ENCODE results near the gene DDIT3. TPM values are rescaled to one million over a fixed set of nuclear protein-coding genes. Genes with fewer than 3 reads are reported as not detected.
"Not testable (repeated sequence)": the region's sequence is repeated elsewhere in the genome, so short reads cannot be mapped to it uniquely, and the experiment has no call there.

The DDIT3 gene
- polyA plus RNA-seq, 4 donors = 41.1 to 105 (median 46.9) TPM

- DNase-seq (no peak), FAIRE-seq (no peak)
- 51 to 73% (median 56%) methylated on average over 3 of the region's 3 CpGs for WGBS, 3 donors
- H3K4me3 ChIP-seq (ENCODE audit: low read depth in 1 of 3, low read length in 3 of 3) = no peak overlapping the region
- no peak overlapping the region for H3K27ac ChIP-seq (ENCODE audit: low read depth in 1 of 3, low read length in 2 of 3)
- H3K27me3 ChIP-seq (ENCODE audit: control insufficient read depth in 3 of 3, insufficient read depth in 3 of 3, low read length in 3 of 3) = no peaks in the 10 kb centered on the region
- H3K4me1 ChIP-seq (ENCODE audit: control insufficient read depth in 3 of 3, insufficient read depth in 2 of 3, low read depth in 1 of 3, low read length in 2 of 3) = peaks cover 0 to 13% (median 0%) of the 10 kb centered on the region in 3 donors
- H3K36me3 ChIP-seq (ENCODE audit: control insufficient read depth in 3 of 3, insufficient read depth in 2 of 3, low read depth in 1 of 3, low read length in 3 of 3) = peaks cover 13 to 73% (median 33%) of the 10 kb centered on the region in 3 donors
- no peaks in the 10 kb centered on the region for H3K9me3 ChIP-seq (ENCODE audit: control insufficient read depth in 2 of 2, insufficient read depth in 1 of 2, low read depth in 1 of 2, low read length in 1 of 2)
Measured at GRCh38 chr12:57515408-57515933, 4.8 kb downstream of the DDIT3 start.

GRCh38 chr12:57514720-57515407 lies 5.5 kb downstream of the DDIT3 start:
- 89 to 91% (median 91%) methylated on average over 9 of the region's 9 CpGs for WGBS, 3 donors
- H3K4me3 ChIP-seq (ENCODE audit: low read depth in 1 of 3, low read length in 3 of 3) = no peak overlapping the region
- DNase-seq = no peak
- H3K36me3 ChIP-seq (ENCODE audit: control insufficient read depth in 3 of 3, insufficient read depth in 2 of 3, low read depth in 1 of 3, low read length in 3 of 3) = peaks cover 15 to 79% (median 33%) of the 10 kb centered on the region in 3 donors
- H3K27ac ChIP-seq (ENCODE audit: low read depth in 1 of 3, low read length in 2 of 3) = no peak overlapping the region
- H3K4me1 ChIP-seq (ENCODE audit: control insufficient read depth in 3 of 3, insufficient read depth in 2 of 3, low read depth in 1 of 3, low read length in 2 of 3) = peaks cover 0 to 13% (median 0%) of the 10 kb centered on the region in 3 donors
- FAIRE-seq = no peak
- H3K27me3 ChIP-seq (ENCODE audit: control insufficient read depth in 3 of 3, insufficient read depth in 3 of 3, low read length in 3 of 3) = no peaks in the 10 kb centered on the region
- no peaks in the 10 kb centered on the region for H3K9me3 ChIP-seq (ENCODE audit: control insufficient read depth in 2 of 2, insufficient read depth in 1 of 2, low read depth in 1 of 2, low read length in 1 of 2)

GRCh38 chr12:57514246-57514645 lies 6.1 kb downstream of the DDIT3 start:
- WGBS, 3 donors = 88 to 92% (median 90%) methylated on average over 9 of the region's 9 CpGs
- FAIRE-seq; H3K4me3 ChIP-seq (ENCODE audit: low read depth in 1 of 3, low read length in 3 of 3); H3K27me3 ChIP-seq (ENCODE audit: control insufficient read depth in 3 of 3, insufficient read depth in 3 of 3, low read length in 3 of 3); DNase-seq; H3K9me3 ChIP-seq (ENCODE audit: control insufficient read depth in 2 of 2, insufficient read depth in 1 of 2, low read depth in 1 of 2, low read length in 1 of 2); H3K27ac ChIP-seq (ENCODE audit: low read depth in 1 of 3, low read length in 2 of 3): not testable (repeated sequence)
- Histone ChIP-seq H3K4me1 (ENCODE audit: control insufficient read depth in 3 of 3, insufficient read depth in 2 of 3, low read depth in 1 of 3, low read length in 2 of 3) (peaks cover 0 to 13% (median 0%) of the 10 kb centered on the region in 3 donors), H3K36me3 (ENCODE audit: control insufficient read depth in 3 of 3, insufficient read depth in 2 of 3, low read depth in 1 of 3, low read length in 3 of 3) (peaks cover 16 to 77% (median 33%) of the 10 kb centered on the region in 3 donors)

- peaks cover 16 to 76% (median 33%) of the 10 kb centered on the region in 3 donors for H3K36me3 ChIP-seq (ENCODE audit: control insufficient read depth in 3 of 3, insufficient read depth in 2 of 3, low read depth in 1 of 3, low read length in 3 of 3)
- FAIRE-seq; H3K4me1 ChIP-seq (ENCODE audit: control insufficient read depth in 3 of 3, insufficient read depth in 2 of 3, low read depth in 1 of 3, low read length in 2 of 3); H3K27ac ChIP-seq (ENCODE audit: low read depth in 1 of 3, low read length in 2 of 3); H3K9me3 ChIP-seq (ENCODE audit: control insufficient read depth in 2 of 2, insufficient read depth in 1 of 2, low read depth in 1 of 2, low read length in 1 of 2); DNase-seq; H3K27me3 ChIP-seq (ENCODE audit: control insufficient read depth in 3 of 3, insufficient read depth in 3 of 3, low read length in 3 of 3); H3K4me3 ChIP-seq (ENCODE audit: low read depth in 1 of 3, low read length in 3 of 3): not testable (repeated sequence)
- 92 to 96% (median 95%) methylated on average over 6 of the region's 6 CpGs for WGBS, 3 donors
Measured at GRCh38 chr12:57513677-57514076, 6.6 kb downstream of the DDIT3 start.

- peaks cover 16 to 74% (median 33%) of the 10 kb centered on the region in 3 donors for H3K36me3 ChIP-seq (ENCODE audit: control insufficient read depth in 3 of 3, insufficient read depth in 2 of 3, low read depth in 1 of 3, low read length in 3 of 3)
- 90 to 95% (median 95%) methylated on average over 5 of the region's 5 CpGs for WGBS, 3 donors
- no peak overlapping the region for H3K27ac ChIP-seq (ENCODE audit: low read depth in 1 of 3, low read length in 2 of 3)
- no peaks in the 10 kb centered on the region for H3K27me3 ChIP-seq (ENCODE audit: control insufficient read depth in 3 of 3, insufficient read depth in 3 of 3, low read length in 3 of 3)
- no peak for DNase-seq
- H3K4me3 ChIP-seq (ENCODE audit: low read depth in 1 of 3, low read length in 3 of 3) = no peak overlapping the region
- no peak for FAIRE-seq
- H3K9me3 ChIP-seq (ENCODE audit: control insufficient read depth in 2 of 2, insufficient read depth in 1 of 2, low read depth in 1 of 2, low read length in 1 of 2) = no peaks in the 10 kb centered on the region
- H3K4me1 ChIP-seq (ENCODE audit: control insufficient read depth in 3 of 3, insufficient read depth in 2 of 3, low read depth in 1 of 3, low read length in 2 of 3) = peaks cover 0 to 4% (median 0%) of the 10 kb centered on the region in 3 donors
Measured at GRCh38 chr12:57513266-57513665, 7.0 kb downstream of the DDIT3 start.

- 93 to 95% (median 94%) methylated on average over 6 of the region's 6 CpGs for WGBS, 3 donors
- H3K4me3 ChIP-seq (ENCODE audit: low read depth in 1 of 3, low read length in 3 of 3) = no peak overlapping the region
- no peak for DNase-seq
- H3K36me3 ChIP-seq (ENCODE audit: control insufficient read depth in 3 of 3, insufficient read depth in 2 of 3, low read depth in 1 of 3, low read length in 3 of 3) = peaks cover 16 to 70% (median 33%) of the 10 kb centered on the region in 3 donors
- H3K4me1 ChIP-seq (ENCODE audit: control insufficient read depth in 3 of 3, insufficient read depth in 2 of 3, low read depth in 1 of 3, low read length in 2 of 3) = no peaks in the 10 kb centered on the region
- FAIRE-seq = no peak
- no peaks in the 10 kb centered on the region for H3K9me3 ChIP-seq (ENCODE audit: control insufficient read depth in 2 of 2, insufficient read depth in 1 of 2, low read depth in 1 of 2, low read length in 1 of 2)
- H3K27ac ChIP-seq (ENCODE audit: low read depth in 1 of 3, low read length in 2 of 3) = no peak overlapping the region
- no peaks in the 10 kb centered on the region for H3K27me3 ChIP-seq (ENCODE audit: control insufficient read depth in 3 of 3, insufficient read depth in 3 of 3, low read length in 3 of 3)
Measured at GRCh38 chr12:57512665-57513064, 7.6 kb downstream of the DDIT3 start.

- Histone ChIP-seq H3K27me3 (ENCODE audit: control insufficient read depth in 3 of 3, insufficient read depth in 3 of 3, low read length in 3 of 3) (no peaks in the 10 kb centered on the region), H3K9me3 (ENCODE audit: control insufficient read depth in 2 of 2, insufficient read depth in 1 of 2, low read depth in 1 of 2, low read length in 1 of 2) (no peaks in the 10 kb centered on the region), H3K27ac (ENCODE audit: low read depth in 1 of 3, low read length in 2 of 3) (no peak overlapping the region), H3K36me3 (ENCODE audit: control insufficient read depth in 3 of 3, insufficient read depth in 2 of 3, low read depth in 1 of 3, low read length in 3 of 3) (peaks cover 14 to 63% (median 26%) of the 10 kb centered on the region in 3 donors), H3K4me1 (ENCODE audit: control insufficient read depth in 3 of 3, insufficient read depth in 2 of 3, low read depth in 1 of 3, low read length in 2 of 3) (no peaks in the 10 kb centered on the region), H3K4me3 (ENCODE audit: low read depth in 1 of 3, low read length in 3 of 3) (no peak overlapping the region)
- FAIRE-seq (no peak), DNase-seq (no peak)
- WGBS, 3 donors = 94 to 97% (median 94%) methylated on average over 7 of the region's 7 CpGs
Measured at GRCh38 chr12:57511588-57512325, 8.6 kb downstream of the DDIT3 start.

GRCh38 chr12:57511161-57511560 lies 9.2 kb downstream of the DDIT3 start:
- H3K27ac ChIP-seq (ENCODE audit: low read depth in 1 of 3, low read length in 2 of 3) = no peak overlapping the region
- no peaks in the 10 kb centered on the region for H3K27me3 ChIP-seq (ENCODE audit: control insufficient read depth in 3 of 3, insufficient read depth in 3 of 3, low read length in 3 of 3)
- WGBS, 3 donors = 96 to 100% (median 98%) methylated on average over 4 of the region's 4 CpGs
- no peaks in the 10 kb centered on the region for H3K4me1 ChIP-seq (ENCODE audit: control insufficient read depth in 3 of 3, insufficient read depth in 2 of 3, low read depth in 1 of 3, low read length in 2 of 3)
- H3K4me3 ChIP-seq (ENCODE audit: low read depth in 1 of 3, low read length in 3 of 3) = no peak overlapping the region
- DNase-seq = no peak
- no peaks in the 10 kb centered on the region for H3K9me3 ChIP-seq (ENCODE audit: control insufficient read depth in 2 of 2, insufficient read depth in 1 of 2, low read depth in 1 of 2, low read length in 1 of 2)
- H3K36me3 ChIP-seq (ENCODE audit: control insufficient read depth in 3 of 3, insufficient read depth in 2 of 3, low read depth in 1 of 3, low read length in 3 of 3) = peaks cover 9 to 60% (median 20%) of the 10 kb centered on the region in 3 donors
- FAIRE-seq = no peak
